Measurements from ENCODE around the gene MLC1. TPM values are rescaled to one million over a fixed set of nuclear protein-coding genes. Genes with fewer than 3 reads are reported as not detected.

MLC1 gene
- total RNA-seq, 2 donors from 2014 or later = not detected

GRCh38 chr22:50086526-50086925 is 1.3 kb upstream of the MLC1 start:
- Histone ChIP-seq H3K27ac (no peak overlapping the region), H3K27me3 (peaks cover 0 to 3% of the 10 kb centered on the region in 2 donors), H3K4me3 (no peak overlapping the region), H3K4me1 (no peaks in the 10 kb centered on the region), H3K36me3 (replicated peaks in 1 of 2; ENCODE audit: insufficient read depth in 1 of 2, low read depth in 2 of 2) (no peaks in the 10 kb centered on the region), H3K9me3 (no peaks in the 10 kb centered on the region)
- ATAC-seq = no peak
- TF ChIP-seq POLR2A (IDR thresholded peaks at IDR 0.05) (no peak), CTCF (IDR thresholded peaks at IDR 0.05) (no peak)
- intact Hi-C loops (cut with DNase I) = no loop called here
- WGBS, 2 donors = 60 to 69% methylated on average over 5 of the region's 5 CpGs
- DNase-seq = no peak

- H3K27me3 ChIP-seq = peaks cover 0 to 3% of the 10 kb centered on the region in 2 donors
- ATAC-seq = no peak
Measured at GRCh38 chr22:50084614-50085021, 608 bp downstream of the MLC1 start.

GRCh38 chr22:50084080-50084477 is 1.1 kb downstream of the MLC1 start:
- Histone ChIP-seq H3K9me3 (no peaks in the 10 kb centered on the region), H3K27ac (no peak overlapping the region), H3K4me3 (no peak overlapping the region), H3K36me3 (replicated peaks in 1 of 2; ENCODE audit: insufficient read depth in 1 of 2, low read depth in 2 of 2) (no peaks in the 10 kb centered on the region), H3K27me3 (peaks cover 0 to 3% of the 10 kb centered on the region in 2 donors), H3K4me1 (no peaks in the 10 kb centered on the region)
- 67 to 80% methylated on average over 5 to 10 of the region's 10 CpGs for WGBS, 2 donors
- intact Hi-C loops (cut with DNase I) = no loop called here
- no peak for TF ChIP-seq CTCF (IDR thresholded peaks at IDR 0.05)
- TF ChIP-seq POLR2A (IDR thresholded peaks at IDR 0.05) = no peak
- DNase-seq (no peak), ATAC-seq (no peak)

More at GRCh38 chr22:50084614-50085021, 608 bp downstream of the MLC1 start:
- Histone ChIP-seq H3K36me3 (replicated peaks in 1 of 2; ENCODE audit: insufficient read depth in 1 of 2, low read depth in 2 of 2) (no peaks in the 10 kb centered on the region), H3K4me3 (no peak overlapping the region), H3K9me3 (no peaks in the 10 kb centered on the region), H3K27ac (no peak overlapping the region), H3K4me1 (no peaks in the 10 kb centered on the region)
- DNase-seq = no peak
- intact Hi-C loops (cut with DNase I) = no loop called here
- no peak for TF ChIP-seq CTCF (IDR thresholded peaks at IDR 0.05)
- TF ChIP-seq POLR2A (IDR thresholded peaks at IDR 0.05) = no peak
- 73 to 74% methylated on average over 9 to 16 of the region's 16 CpGs for WGBS, 2 donors

- peaks cover 0 to 3% of the 10 kb centered on the region in 2 donors for H3K27me3 ChIP-seq
- H3K4me3 ChIP-seq = no peak overlapping the region
- WGBS, 2 donors = 25 to 62% methylated on average over 6 to 14 of the region's 18 CpGs
- H3K27ac ChIP-seq = no peak overlapping the region
- H3K36me3 ChIP-seq (replicated peaks in 1 of 2; ENCODE audit: insufficient read depth in 1 of 2, low read depth in 2 of 2) = no peaks in the 10 kb centered on the region
- no peaks in the 10 kb centered on the region for H3K9me3 ChIP-seq
- DNase-seq (no peak), ATAC-seq (no peak)
- no peak for TF ChIP-seq POLR2A (IDR thresholded peaks at IDR 0.05)
- TF ChIP-seq CTCF (IDR thresholded peaks at IDR 0.05) = no peak
- no peaks in the 10 kb centered on the region for H3K4me1 ChIP-seq
- intact Hi-C loops (cut with DNase I) = no loop called here
Measured at GRCh38 chr22:50083462-50084079, 1.7 kb downstream of the MLC1 start.

GRCh38 chr22:50082961-50083461 is 2.2 kb downstream of the MLC1 start:
- Histone ChIP-seq H3K36me3 (replicated peaks in 1 of 2; ENCODE audit: insufficient read depth in 1 of 2, low read depth in 2 of 2) (no peaks in the 10 kb centered on the region), H3K4me3 (no peak overlapping the region), H3K4me1 (no peaks in the 10 kb centered on the region), H3K9me3 (no peaks in the 10 kb centered on the region), H3K27me3 (peaks cover 0 to 3% of the 10 kb centered on the region in 2 donors), H3K27ac (no peak overlapping the region)
- ATAC-seq (no peak), DNase-seq (no peak)
- intact Hi-C loops (cut with DNase I) = no loop called here
- WGBS, 2 donors = 63 to 69% methylated on average over 21 of the region's 21 CpGs
- TF ChIP-seq POLR2A (IDR thresholded peaks at IDR 0.05) (no peak), CTCF (IDR thresholded peaks at IDR 0.05) (no peak)

All from body of pancreas (tissue), 4 donors.